Upper lobe of left lung (tissue), 6 donors: Measurements from ENCODE around the gene CNTNAP4. TPM values are rescaled to one million over a fixed set of nuclear protein-coding genes. Genes with fewer than 3 reads are reported as not detected.

Experiments
- ATAC-seq, 2 donors: fragments of 200-7000 bp; cut with Tn5 transposase; one replicate each; pipeline ENCODE4 v1.9.1; 2022; ENCODE audit warnings: mild to moderate bottlenecking in 2 of 2, moderate library complexity in 2 of 2; ENCODE audit not compliant: low FRiP score in 2 of 2
- DNase-seq, 2 donors: peaks; one replicate each; pipeline ENCODE4 v3.0.0-alpha.2; 2019 to 2020
- H3K27ac ChIP-seq, 4 donors: fragments of 200-600 bp; sonication (generic); one replicate each; pipeline ENCODE4 v1.5.1; 2016 to 2019
- H3K27me3 ChIP-seq, 4 donors: fragments of 200-600 bp; sonication (generic); one replicate each; pipeline ENCODE4 v1.5.1; 2017 to 2019
- H3K36me3 ChIP-seq, 4 donors: fragments of 200-600 bp; sonication (generic); one replicate each; pipeline ENCODE4 v1.5.1; 2016 to 2019
- H3K4me1 ChIP-seq, 4 donors: fragments of 200-600 bp; sonication (generic); one replicate each; pipeline ENCODE4 v1.5.1; 2018 to 2019
- H3K4me3 ChIP-seq, 4 donors: fragments of 200-600 bp; sonication (generic); one replicate each; pipeline ENCODE4 v1.5.1; 2017 to 2019; ENCODE audit warnings: mild to moderate bottlenecking in 2 of 4, moderate library complexity in 1 of 4
- H3K9me3 ChIP-seq, 4 donors: fragments of 200-600 bp; sonication (generic); one replicate each; pipeline ENCODE4 v1.5.1; 2018 to 2019
- CTCF ChIP-seq, 6 experiments: fragments of 450-650 bp in 4 of 6; fragments of 200-600 bp in 2 of 6; sonication (generic) in 2 of 6; IDR thresholded peaks; one replicate each; pipeline ENCODE4 v1.5.1; 2016 to 2019; ENCODE audit warnings: antibody characterized with exemption in 6 of 6
- EP300 ChIP-seq, 4 donors: sonication (generic); formaldehyde crosslinking; IDR thresholded peaks; one replicate each; pipeline ENCODE4 v1.5.1; 2017; ENCODE audit warnings: antibody characterized with exemption in 4 of 4, control low read depth in 2 of 4
- POLR2A ChIP-seq, 4 donors: fragments of 450-650 bp; IDR thresholded peaks; one replicate each; pipeline ENCODE4 v1.5.1; 2016 to 2017; ENCODE audit warnings: antibody characterized with exemption in 4 of 4, mild to moderate bottlenecking in 2 of 4
- POLR2AphosphoS5 ChIP-seq, 2 donors: sonication (generic); formaldehyde crosslinking; IDR thresholded peaks; one replicate each; pipeline ENCODE4 v1.5.1; 2017; ENCODE audit warnings: antibody characterized with exemption in 2 of 2
- WGBS, 2 donors: methylation state at CpG; one replicate each; pipeline ENCODE4 v1.1.5; 2017 to 2018; 5-methylcytosine and 5-hydroxymethylcytosine counted together
- total RNA-seq, 6 donors: library from RNA; depleted of rRNA in 4 of 6; stranded (reverse); fragments of >200 nt in 4 of 6; gene quantifications; one replicate each; pipeline versions ENCODE4 v1.1.0 to v1.2.1, GENCODE V29; 2016 to 2021
- donor health status: DM: no; HTN: no; CAD: no; lungs with moderate emphysema.
- donor health status: DM: no; HTN: yes; CAD: no; lungs with severe emphysema.

Gene CNTNAP4
- total RNA-seq, 6 donors from 2014 or later: not detected

- Histone ChIP-seq H3K27ac (no peak overlapping the region), H3K36me3 (no peaks in the 10 kb centered on the region), H3K4me1 (no peaks in the 10 kb centered on the region), H3K4me3 (no peak overlapping the region), H3K9me3 (no peaks in the 10 kb centered on the region), H3K27me3 (no peaks in the 10 kb centered on the region)
- ATAC-seq (no peak), DNase-seq (no peak)
- TF ChIP-seq POLR2AphosphoS5 (IDR thresholded peaks at IDR 0.05) (no peak), EP300 (IDR thresholded peaks at IDR 0.05) (no peak)
- 87 to 92% methylated on average over 3 of the region's 3 CpGs for whole genome bisulfite sequencing, 2 donors
Observed at GRCh38 chr16:76294396-76295214, 17.4 kb downstream of the CNTNAP4 start.

GRCh38 chr16:76297941-76298340 lies 20.7 kb downstream of the CNTNAP4 start:
- no peaks in the 10 kb centered on the region for H3K27me3 ChIP-seq
- H3K4me3 ChIP-seq: no peak overlapping the region
- H3K27ac ChIP-seq: no peak overlapping the region
- DNase-seq (no peak), ATAC-seq (no peak)
- no peaks in the 10 kb centered on the region for H3K4me1 ChIP-seq
- H3K36me3 ChIP-seq: no peaks in the 10 kb centered on the region
- 68 to 77% methylated on average over 3 of the region's 3 CpGs for WGBS, 2 donors
- TF ChIP-seq EP300 (IDR thresholded peaks at IDR 0.05) (no peak), CTCF (IDR thresholded peaks at IDR 0.05) (no peak), POLR2A (IDR thresholded peaks at IDR 0.05) (no peak)
- no peaks in the 10 kb centered on the region for H3K9me3 ChIP-seq

GRCh38 chr16:76303637-76304314 lies 26.6 kb downstream of the CNTNAP4 start:
- WGBS, 2 donors: 62 to 76% methylated on average over 4 of the region's 4 CpGs
- no peaks in the 10 kb centered on the region for H3K27me3 ChIP-seq
- no peaks in the 10 kb centered on the region for H3K36me3 ChIP-seq
- no peak overlapping the region for H3K27ac ChIP-seq
- H3K9me3 ChIP-seq: no peaks in the 10 kb centered on the region
- no peak for ATAC-seq
- H3K4me1 ChIP-seq: no peaks in the 10 kb centered on the region
- DNase-seq: no peak
- H3K4me3 ChIP-seq: no peak overlapping the region
- TF ChIP-seq EP300 (IDR thresholded peaks at IDR 0.05): no peak
- TF ChIP-seq POLR2A (IDR thresholded peaks at IDR 0.05): no peak
- no peak for TF ChIP-seq POLR2AphosphoS5 (IDR thresholded peaks at IDR 0.05)
- no peak for TF ChIP-seq CTCF (IDR thresholded peaks at IDR 0.05)

- no peaks in the 10 kb centered on the region for H3K27me3 ChIP-seq
- DNase-seq (no peak), ATAC-seq (no peak)
- no peak for TF ChIP-seq POLR2AphosphoS5 (IDR thresholded peaks at IDR 0.05)
- TF ChIP-seq EP300 (IDR thresholded peaks at IDR 0.05): no peak
- no peak for TF ChIP-seq POLR2A (IDR thresholded peaks at IDR 0.05)
- TF ChIP-seq CTCF (IDR thresholded peaks at IDR 0.05): no peak
- H3K9me3 ChIP-seq: no peaks in the 10 kb centered on the region
- H3K4me3 ChIP-seq: no peak overlapping the region
- no peaks in the 10 kb centered on the region for H3K36me3 ChIP-seq
- no peaks in the 10 kb centered on the region for H3K4me1 ChIP-seq
- 82 to 90% methylated on average over 14 of the region's 14 CpGs for WGBS, 2 donors
- H3K27ac ChIP-seq: no peak overlapping the region
Observed at GRCh38 chr16:76309639-76310335, 32.6 kb downstream of the CNTNAP4 start.

GRCh38 chr16:76311260-76311659 lies 34.1 kb downstream of the CNTNAP4 start:
- ATAC-seq: no peak
- Histone ChIP-seq H3K9me3 (no peaks in the 10 kb centered on the region), H3K36me3 (no peaks in the 10 kb centered on the region), H3K4me3 (no peak overlapping the region), H3K27me3 (no peaks in the 10 kb centered on the region), H3K27ac (no peak overlapping the region), H3K4me1 (no peaks in the 10 kb centered on the region)
- TF ChIP-seq CTCF (IDR thresholded peaks at IDR 0.05): no peak
- TF ChIP-seq EP300 (IDR thresholded peaks at IDR 0.05): no peak
- no peak for TF ChIP-seq POLR2AphosphoS5 (IDR thresholded peaks at IDR 0.05)
- TF ChIP-seq POLR2A (IDR thresholded peaks at IDR 0.05): no peak
- no peak for DNase-seq
- WGBS, 2 donors: 82 to 83% methylated on average over 2 of the region's 2 CpGs
